Nucleus accumbens (tissue), 56 donors: Measurements from ENCODE around the gene LOXL3.

Experiments used
- DNase-seq, 56 donors: peaks; one replicate each; lab custom pipeline; 2025; lab: John Stamatoyannopoulos, UW

The LOXL3 gene

DNA sequence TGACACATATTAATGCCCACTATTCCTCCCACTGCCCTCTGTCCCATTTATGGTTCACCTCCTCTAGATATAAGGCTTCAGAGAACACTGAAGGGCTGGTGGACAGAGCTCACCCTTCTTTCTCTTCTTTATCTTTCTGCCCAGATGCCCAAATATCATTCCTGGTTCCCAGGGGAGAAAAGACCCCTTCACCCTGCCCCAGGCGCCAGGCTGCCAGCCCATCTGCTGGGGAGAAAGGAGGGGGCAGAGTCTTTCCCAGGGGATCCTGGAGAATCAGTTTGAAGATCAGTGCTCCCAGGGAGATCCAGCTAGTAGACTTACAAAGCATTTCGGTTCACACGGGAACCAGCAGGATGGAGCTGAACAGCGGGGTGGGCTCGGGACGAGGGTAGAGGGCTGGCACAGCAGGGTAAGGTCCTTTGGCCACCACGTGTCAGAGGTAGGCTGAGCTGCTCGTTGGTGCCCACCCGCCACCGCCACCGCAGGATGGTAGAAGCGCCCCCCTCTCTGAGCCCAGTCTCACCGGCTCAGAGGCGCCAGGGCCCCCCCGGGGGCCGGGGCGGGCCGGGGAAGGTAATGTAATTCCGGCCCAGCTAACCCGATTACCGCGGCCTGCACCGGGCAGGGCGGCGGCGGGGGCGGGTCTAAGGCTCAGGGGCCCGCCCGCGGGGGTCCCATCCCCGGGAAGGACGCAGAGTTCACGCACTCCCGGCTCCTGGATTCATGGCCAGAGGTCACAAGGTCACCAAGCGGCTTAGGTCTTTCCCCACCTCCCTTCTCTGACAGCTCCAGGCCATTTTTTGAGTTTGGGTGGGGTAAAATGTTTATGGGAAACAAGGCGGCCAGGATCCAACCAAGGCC is 40.8 kb downstream of the LOXL3 start:
- no peak for DNase-seq

DNA sequence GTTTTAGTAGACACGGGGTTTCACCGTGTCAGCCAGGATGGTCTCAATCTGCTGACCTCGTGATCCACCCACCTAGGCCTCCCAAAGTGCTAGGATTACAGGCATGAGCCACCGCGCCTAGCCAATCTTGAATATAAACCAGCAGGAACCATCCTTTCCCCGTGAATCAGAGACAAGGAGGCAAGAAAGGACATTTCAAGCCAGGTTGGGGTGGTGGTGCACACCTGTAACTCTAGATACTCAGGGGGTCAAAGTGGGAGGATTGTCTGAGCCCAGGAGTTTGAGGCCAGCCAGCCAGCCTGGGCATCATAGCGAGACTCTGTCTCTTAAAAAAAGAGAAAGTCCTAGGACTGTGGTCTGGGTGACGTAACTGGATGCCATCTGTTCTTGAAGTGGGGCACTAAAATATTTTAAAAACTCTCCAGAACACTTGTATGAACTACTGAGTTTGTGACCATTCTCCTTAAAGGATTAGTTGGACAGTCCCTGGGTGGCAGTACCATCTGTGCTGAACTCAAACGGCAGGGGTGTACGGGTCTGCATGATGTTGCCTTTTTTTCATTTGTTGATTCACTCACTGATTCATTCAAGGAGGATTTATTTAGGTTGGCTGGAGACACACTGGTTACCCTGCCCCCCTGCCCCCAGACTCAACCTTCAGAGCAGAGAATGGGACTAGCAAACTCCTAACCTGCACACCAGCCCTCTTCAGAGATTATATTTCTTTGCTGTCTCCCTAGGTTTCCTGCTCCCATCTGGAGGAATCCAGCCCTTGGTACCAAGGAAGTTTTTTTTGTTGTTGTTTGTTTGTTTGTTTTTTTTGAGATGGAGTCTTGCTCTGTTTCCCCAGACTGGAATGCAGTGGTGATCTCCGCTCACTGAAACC is 42.4 kb downstream of the LOXL3 start:
- DNase-seq, result no peak

DNA sequence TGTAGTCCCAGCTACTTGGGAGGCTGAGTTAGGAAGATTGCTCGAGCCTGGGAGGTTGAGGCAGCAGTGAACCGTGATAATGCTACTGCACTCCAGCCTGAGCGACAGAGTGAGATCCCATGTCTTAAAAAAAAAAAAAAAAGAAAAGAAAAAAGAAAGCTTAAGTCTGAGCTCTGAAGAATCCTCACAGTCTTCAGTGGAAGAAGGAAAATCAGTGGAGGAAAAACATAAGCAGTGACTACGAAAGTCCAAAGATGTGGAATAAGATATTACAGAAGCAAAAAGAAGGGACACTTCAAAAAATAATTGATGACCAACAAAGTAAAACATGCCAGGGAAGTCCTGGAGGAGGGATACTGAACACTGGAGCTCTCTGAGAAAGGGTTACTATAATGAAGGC is 43.5 kb downstream of the LOXL3 start:
- no peak for DNase-seq

DNA sequence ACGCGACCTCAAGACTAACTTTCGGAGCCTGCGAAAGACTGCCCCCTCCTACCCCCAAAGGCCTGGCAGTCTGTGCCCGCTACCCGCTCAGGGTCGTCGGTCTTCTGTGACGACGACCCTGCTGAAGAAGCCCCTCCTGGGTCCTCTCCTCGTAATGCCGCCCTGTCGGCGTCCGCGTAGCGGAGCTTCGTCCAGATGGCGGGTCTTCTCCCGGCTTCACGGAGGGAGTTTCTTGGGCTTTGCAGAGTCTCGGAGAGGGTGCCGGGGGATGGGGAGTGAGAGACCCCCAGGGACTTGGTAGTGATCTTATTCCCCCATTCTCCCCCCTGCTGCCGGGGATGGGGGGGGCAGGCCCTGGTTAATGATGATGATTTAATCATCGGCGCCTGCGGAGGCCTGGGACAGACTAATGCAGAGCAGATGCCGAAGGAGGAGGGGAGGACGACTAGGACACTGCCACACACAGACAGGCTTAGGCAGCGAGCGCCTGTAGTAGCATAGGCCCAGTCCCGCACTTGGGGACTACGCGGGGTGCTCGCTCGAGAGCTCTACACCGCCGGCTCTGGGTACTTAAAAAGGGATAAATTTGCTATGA is 45.7 kb downstream of the LOXL3 start:
- peak in 29 of 56 donors; percentile 5 to 63 (median 40) for DNase-seq

DNA sequence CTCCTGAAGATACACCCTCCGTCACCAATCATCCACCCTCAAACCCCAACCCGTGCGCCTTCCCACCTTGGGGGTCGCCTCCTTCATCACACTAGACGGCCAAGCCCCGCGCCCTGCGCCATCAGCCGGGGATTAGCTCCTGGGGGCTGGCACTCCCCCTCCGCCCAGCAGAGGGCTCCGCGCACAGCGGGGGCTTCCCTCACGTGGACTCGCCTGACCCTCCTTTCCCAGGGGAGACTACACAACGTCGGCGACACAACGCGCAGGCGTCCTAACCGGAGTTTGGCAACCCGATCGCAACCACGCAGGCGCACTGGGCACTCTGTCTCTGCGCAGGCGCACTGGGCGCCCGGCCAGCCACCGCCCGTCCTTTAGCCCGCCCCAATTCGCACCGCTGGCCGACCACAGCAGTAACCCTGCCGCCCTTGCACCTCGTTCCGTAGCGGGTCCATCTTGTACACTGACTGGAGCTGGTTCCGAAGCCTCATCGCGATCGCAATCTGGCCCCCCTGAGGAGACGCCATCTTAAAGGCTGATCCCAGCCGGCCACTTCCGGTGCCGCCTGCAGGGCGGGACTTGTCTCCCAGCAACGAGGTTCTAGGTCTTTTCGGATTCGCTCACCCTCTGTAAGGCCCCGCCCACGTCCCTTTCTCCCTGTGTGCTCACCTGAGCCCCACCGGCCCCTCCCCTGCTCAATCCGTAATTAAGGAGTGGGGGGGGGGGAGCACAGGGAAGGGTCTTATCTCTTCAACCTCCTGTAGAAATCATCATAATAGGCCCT is 46.4 kb downstream of the LOXL3 start, which contains the start of gene PCGF1:
PCGF1 (minus strand) TSS at position 551 of the 781 bp plus-strand sequence; CDS start at position 524, 27 bp downstream.
- DNase-seq, result peak; percentile 68 to 99 (median 95)

DNA sequence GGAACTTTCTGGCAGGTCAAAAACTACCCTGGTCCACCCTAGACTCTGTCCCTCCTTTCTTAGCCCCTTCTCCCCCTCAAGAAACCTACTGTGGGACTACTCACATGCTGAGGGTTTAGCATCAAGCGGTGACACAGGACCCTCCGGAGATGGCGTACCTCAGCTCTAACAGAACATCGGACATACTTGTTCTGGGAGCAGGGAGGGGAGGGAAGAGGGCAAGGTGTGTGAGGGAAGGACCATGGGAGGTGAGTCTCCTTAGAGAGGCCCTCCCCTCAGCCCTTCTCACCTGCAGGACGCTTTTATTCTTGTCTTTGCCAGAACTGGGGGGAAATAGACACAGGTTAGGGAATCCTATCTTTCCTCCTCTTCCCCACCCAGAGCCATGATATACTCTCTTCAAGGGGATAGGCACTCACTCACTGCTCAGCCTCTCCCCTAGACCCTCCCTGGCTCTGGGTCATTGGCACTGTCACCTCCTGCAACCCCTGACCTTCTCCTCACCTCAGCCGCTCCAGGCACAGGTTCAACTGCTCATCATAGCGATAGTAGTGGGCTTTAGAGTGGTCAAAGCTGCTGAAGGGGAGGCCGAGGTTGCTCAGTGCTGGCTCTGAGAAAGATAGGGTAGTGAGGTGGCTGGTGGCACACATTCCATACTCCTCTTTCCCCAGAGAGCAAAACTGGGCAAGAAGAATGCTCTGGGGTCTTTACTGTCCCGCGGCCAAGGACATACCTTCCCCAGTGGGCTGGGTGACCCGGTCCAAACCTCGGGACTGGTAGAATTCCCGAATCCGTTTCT is 48.1 kb downstream of the LOXL3 start:
- no peak for DNase-seq

DNA sequence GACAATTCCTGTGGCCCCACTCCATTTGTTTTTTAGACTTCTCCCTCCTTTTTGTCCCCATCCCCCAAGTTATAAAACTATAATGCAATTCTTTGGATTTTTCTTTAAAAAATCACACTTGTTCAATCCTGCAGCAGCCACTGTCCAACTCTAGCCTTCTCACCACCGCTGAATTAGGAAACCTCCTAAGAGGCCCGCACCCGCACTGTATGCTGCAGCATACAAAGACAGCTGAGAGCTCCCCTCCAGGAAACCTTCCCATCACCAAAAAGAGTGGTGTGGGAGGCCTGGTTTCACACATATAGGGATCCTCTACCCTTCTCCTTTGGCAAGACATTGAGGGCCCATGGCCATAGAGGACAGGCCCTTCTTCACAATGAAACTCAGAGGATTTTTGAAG is 49.2 kb downstream of the LOXL3 start:
- DNase-seq, result no peak

DNA sequence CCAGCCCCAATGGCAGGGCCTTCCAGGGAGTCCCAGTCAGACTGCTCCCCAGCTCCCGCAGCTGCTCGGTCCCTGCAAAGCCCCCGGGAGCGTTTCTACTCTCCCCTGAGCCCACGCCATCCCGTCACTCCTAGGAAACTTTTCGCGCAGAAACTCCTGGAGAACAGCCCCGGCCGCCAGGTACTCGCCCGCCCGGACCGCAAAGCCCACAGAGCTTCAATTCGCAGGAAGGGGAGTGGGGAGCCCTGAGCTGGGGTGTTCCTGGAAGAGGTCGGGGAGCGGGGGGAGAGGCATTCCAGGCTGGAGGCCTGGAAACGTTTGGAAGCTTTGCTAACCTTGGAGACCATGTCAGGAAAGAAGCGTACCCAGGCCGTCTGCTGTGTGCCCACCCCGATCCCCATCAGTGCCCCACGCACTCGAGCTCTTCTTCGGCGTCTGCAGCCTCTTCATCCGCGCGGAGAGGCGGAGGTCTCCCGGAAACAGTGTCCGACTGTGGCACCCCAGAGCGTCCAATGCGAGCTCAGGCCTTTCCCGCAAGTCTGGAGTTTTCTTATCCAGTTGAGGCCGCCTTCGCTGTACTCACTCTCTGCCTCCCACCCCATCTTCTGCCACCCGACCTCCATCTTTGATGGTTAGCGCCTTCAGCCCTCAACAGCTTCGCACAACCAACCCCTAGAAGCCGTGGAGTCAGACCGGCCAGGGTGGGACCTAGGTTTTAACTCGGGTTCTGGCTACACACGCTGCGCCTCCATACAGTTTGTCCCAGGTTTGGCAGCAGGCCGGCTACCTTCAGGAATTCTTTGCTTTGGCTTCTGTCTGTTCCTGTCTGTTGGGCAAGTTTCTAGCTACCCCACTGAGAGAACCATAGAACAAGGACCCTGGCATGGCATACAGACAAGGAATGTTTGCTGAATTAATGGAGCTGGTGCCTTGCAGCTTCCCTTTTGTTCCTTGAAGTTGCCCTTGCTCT is 50.0 kb downstream of the LOXL3 start:
- no peak for DNase-seq

DNA sequence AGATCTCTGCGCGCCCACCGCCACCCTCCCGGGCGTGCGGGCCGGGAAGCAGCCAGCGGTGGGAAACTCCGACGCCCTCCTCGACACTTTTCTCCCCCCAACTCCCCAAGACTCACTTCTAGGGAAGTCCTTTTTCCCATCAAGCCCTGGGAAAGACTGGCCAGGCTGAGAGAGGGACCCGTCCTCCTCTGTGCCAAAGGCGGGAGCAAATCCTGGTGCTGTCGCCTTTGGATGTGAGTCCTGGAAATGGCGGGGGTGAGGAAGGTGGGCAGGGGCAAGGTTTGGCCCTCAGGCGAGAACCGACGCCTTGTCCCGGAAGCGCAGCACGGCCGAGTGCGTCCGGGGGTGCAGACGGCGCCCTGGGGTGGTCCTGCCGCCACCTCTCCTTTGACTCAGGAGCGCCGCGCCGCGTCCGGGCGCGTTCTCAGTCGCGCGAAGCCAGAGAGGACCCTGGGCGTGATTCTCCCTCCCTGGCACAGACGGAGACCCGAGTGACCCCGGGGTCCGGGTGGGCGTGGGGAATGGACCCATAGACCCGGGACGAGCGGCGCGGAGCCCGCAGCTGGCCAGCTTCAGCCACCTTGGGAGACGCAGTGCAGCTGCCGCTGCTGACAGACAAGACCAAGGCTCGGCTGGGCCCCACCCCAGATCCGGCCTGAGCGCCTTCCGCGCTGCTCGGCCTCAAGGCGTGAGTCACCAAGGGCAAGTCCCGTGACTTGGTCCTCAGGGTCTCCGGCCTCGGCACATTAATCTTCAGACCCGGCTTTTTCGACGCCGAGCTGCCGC is 50.8 kb downstream of the LOXL3 start:
- DNase-seq, result peak in 3 of 56 donors; percentile 11 to 24 (median 12)

DNA sequence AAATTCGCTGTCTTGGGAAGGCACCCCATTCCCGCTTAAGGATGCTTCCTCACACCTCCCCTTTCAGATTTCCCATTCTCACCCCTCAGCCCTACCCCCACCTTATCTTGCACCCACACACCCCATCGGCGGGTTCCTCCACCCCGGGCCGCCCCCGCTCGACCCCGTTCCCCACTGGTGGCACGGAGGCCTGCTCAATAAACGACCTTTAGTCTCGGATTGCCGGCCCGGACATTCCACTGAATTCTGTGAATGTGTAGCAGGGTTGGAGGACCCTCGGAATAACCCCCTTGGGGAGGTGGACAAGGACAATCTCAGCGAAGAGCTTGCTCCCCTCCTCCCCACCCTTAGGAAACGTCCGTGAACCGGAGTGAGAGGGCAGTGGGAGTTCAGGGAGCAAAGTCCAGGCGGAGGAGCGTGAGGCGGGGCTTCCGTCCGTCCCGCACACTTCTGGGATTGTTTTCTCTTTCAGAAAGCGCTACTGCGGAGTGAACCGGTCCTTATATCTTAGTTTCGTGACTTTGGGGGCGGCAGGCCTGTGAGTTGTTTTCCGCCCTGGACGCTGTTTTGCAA is 51.5 kb downstream of the LOXL3 start:
- no peak for DNase-seq

DNA sequence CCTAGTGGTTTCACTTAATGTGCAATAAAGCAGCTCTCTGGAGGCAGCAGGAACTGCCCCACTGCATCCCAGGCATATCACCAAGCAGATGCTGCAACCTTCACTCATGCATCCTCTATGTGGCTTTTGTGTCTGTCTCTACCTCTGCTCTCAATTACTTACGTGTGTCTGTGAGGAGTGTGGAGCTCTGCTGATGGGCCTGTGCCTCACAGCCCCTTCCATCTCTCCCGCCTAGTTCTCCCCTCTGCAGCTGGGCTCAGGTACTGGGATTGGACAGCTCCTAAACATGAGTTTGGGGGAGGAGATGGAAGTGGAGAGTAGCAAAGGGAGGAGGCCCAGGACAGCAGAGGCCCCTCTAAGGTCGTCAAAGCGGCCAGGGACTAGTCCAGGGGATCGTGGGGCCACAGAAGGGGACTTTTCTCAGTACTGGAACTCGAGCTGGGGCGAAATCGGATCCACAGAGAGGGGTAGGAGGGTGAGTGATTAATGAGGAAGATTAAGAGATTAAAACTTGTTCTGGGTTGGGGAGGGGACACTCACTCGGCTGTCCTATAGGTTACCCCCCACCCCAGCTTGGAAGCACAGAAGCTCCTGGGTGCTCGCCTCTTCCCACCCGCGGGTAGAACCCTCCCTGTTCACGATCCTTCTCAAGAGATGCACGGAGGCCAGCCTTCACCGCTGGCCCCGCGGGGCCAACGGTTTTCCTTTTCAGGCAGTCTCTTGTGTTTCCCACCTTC is 52.2 kb downstream of the LOXL3 start:
- no peak for DNase-seq

DNA sequence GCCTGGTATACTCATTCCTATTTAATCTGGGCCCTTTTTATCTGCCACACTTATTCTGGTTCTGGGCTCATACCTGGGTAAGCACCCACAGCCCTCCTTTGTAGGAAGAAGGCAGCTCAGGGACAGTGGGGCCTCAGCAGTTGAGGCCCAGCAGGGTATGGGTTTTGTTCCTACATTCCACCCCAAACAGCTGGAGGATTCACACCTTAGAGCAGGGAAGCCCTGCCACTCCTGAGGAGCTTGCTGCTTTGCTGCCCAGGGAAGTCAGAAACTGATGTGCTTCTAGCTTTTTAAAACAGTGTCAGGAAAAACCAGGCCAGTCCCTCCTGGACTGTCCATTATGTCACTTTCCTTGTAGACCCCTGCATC is 53.2 kb downstream of the LOXL3 start:
- DNase-seq, result no peak

DNA sequence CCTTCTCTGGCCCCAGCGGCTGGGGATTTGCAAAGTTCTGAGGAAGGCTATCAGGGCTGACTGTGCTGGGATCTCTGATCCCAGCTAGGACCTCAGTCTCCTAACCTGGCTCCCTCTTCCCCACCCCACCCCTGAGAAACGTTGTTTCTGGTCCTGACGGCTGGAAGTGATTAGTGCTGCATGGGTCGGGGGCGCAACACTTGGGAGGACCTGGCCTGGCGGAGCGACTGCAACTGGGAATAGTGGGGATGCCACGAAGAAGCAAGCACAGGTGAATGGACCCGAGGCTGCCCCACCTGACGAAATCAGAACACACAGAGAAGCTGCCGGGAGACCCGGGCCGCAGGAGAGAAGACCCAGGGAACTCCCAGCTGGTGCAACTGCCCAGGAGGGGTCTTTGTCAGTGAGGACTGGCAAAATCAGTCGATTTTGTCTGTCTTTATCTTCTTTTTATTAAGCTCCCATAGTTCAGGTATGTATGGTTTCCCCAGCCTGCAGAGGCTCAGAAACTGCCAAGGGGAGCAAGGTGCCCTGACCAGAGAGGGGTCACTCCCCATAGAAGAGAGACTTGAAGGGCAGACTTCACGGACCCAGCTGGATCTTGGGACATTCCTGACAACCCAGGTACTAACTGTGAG is 53.7 kb downstream of the LOXL3 start:
- DNase-seq, result no peak

DNA sequence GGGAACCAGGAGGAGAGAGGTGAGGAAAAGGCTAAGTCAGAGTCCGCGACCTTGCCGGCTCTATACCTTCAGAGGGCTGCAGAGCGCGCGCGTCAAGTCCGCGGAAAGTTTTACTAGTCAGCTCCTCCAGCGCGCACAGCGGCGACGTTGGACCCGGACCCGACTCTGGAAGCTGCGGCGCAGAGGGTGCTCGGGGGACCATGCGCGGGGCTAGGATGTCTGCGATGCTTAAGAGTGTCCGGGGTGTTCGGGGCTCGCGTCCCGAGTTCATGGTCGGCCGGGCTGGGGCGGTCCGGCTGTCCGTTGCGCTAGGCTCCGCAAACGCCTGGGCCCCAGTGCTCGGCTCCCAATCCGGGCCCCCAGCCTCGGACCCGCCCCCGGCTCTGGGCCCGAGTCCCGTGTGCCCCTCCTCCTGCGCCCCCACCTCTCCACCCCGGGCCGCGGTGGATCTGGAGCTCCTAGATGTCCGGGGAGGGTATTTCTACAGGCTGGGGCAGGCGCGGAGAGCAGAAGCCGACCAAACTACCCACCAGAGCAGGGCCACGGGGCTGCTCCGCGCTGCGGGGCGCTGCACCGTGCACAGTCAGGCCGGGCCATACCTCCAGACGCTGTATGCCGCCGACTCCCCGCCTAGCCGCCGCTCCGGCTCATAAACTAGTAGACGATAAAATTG is 54.3 kb downstream of the LOXL3 start, which contains the start of gene LBX2:
LBX2 (minus strand) TSS at position 337 of the 673 bp plus-strand sequence; CDS start at position 271, 66 bp downstream.
- DNase-seq, result no peak
